Sciatic nerve (tissue), 2 donors: Measurements from ENCODE around the gene ALOX5AP. TPM values are rescaled to one million over a fixed set of nuclear protein-coding genes. Genes with fewer than 3 reads are reported as not detected.

Experiments used
- ATAC-seq: fragments of 200-7000 bp; cut with Tn5 transposase; one replicate; pipeline ENCODE4 v1.9.1; 2020; ENCODE audit warnings: mild to moderate bottlenecking, moderate library complexity
- DNase-seq: peaks from one replicate; pipeline ENCODE4 v3.0.0-alpha.2; 2020; ENCODE audit warnings: low spot score
- intact Hi-C: fragments of 100-400 bp; cut with DNase I; formaldehyde crosslinking; loops from one replicate; pipeline ENCODE4 v1.14.2; 2022
- total RNA-seq: library from RNA; stranded (reverse); fragmentation: NEBNext Ultra II Directional; extraction: Animal tissue kit (Norgen Biotek cat#: 25700); gene quantifications from one replicate; pipeline ENCODE4 v1.2.1, GENCODE V29; 2021
- donor health status: DM: no; HTN: no; CAD: no.
- donor health status: DM: no; HTN: no; CAD: no.

The ALOX5AP gene
- total RNA-seq, 1 donor from 2014 or later, result 21.8 TPM

GRCh38 chr13:30786648-30787047 is 51.3 kb downstream of the ALOX5AP start:
- DNase-seq, result no peak
- intact Hi-C loops, result no loop called here
- ATAC-seq, result no peak

DNA sequence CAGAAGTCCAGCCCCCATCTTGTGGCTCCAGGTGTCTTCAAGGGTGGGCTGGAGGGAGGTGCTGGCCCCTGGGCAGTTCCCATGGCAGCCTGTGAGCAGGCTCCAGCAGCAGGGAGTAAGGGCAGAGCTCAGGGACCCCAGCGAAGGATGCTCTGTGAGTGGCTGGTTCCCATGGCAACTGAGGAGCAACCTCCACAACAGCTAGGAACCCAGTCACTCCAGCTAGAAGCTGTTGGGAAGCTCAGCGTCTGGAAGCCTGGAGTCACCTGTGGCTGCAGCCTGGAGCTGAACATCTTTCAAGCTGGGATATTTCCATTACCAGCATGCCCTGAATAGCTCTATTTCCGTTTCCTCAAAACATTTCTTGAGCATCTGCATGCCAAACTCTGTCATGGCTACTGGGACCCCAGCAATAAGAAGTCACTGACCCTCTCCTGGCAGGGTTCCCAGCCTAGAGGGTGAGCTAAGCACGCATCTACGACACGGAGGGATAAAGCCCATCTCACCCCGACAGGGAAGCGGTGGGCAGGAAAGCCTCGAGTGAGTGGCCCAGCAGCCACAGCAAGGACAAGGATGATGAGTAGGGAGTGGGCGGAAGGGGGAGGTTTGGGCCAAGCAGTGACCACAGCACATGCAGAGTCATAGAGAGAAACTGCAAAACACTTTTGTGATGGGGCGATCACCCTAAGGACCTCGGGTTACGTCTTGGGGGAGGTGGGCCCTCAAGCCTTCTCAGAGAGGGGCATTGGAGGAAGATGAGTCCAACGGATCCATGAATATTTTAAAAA is 52.6 kb downstream of the ALOX5AP start:
- intact Hi-C loops, result no loop called here
- ATAC-seq, result no peak

DNA sequence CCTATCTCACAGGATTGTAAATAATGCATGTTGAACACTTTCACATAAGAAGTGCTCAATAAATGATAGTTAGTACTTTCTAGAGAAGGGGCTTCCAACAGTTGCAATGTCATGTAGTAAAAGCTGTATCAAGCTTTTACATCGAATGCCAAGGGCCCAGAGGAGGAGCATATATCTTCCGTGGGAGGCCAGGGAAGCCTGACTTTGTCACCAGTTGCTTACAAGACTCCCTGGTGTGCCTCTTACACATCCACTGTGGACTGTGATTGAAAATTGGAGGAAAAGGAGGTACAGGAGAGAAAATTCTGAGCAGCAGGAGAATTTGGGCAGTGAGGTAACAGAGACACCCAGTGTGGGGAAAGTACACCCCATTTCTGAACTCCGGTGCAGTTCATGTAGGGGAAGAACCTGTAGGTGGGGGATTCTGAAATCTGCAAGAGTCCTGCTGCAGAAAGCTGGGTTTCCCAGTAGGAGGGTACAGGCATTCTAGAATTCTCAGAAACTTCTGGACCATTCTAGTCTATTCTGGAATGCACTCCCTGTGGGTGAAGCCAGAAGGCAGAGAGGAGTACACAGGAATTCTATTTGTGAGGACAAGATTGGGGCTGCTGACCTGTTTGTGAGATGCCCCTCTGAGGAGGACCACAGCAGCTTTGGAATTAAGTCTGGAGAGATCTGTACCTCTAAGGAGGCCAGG is 54.0 kb downstream of the ALOX5AP start:
- ATAC-seq, result no peak
- no peak for DNase-seq
- intact Hi-C loops, result no loop called here

More for the DNA sequence above, 52.6 kb downstream of the ALOX5AP start:
- DNase-seq, result no peak

GRCh38 chr13:30790592-30790991 is 55.2 kb downstream of the ALOX5AP start:
- intact Hi-C loops, result loop anchor here (10.0 kb wide), 2 partner anchors 96 to 656 kb away; no protein-coding TSS in a partner anchor
- DNase-seq (no peak), ATAC-seq (no peak)

- peak; percentile 89 for ATAC-seq
- intact Hi-C loops, result loop anchor here (10.0 kb wide), 2 partner anchors 97 to 657 kb away; no protein-coding TSS in a partner anchor
- peak; percentile 78 for DNase-seq
Observed at GRCh38 chr13:30791354-30792001, 56.1 kb downstream of the ALOX5AP start.

- intact Hi-C loops, result loop anchor here (10.0 kb wide), 2 partner anchors 98 to 658 kb away; no protein-coding TSS in a partner anchor
- DNase-seq, result peak; percentile 88
- peak; percentile 93 for ATAC-seq
Observed at GRCh38 chr13:30792285-30793000, 57.1 kb downstream of the ALOX5AP start.

- intact Hi-C loops, result loop anchor here (10.0 kb wide), 2 partner anchors 101 to 661 kb away; no protein-coding TSS in a partner anchor
- no peak for DNase-seq
- ATAC-seq, result no peak
Observed at GRCh38 chr13:30796132-30796572, 60.8 kb downstream of the ALOX5AP start.

DNA sequence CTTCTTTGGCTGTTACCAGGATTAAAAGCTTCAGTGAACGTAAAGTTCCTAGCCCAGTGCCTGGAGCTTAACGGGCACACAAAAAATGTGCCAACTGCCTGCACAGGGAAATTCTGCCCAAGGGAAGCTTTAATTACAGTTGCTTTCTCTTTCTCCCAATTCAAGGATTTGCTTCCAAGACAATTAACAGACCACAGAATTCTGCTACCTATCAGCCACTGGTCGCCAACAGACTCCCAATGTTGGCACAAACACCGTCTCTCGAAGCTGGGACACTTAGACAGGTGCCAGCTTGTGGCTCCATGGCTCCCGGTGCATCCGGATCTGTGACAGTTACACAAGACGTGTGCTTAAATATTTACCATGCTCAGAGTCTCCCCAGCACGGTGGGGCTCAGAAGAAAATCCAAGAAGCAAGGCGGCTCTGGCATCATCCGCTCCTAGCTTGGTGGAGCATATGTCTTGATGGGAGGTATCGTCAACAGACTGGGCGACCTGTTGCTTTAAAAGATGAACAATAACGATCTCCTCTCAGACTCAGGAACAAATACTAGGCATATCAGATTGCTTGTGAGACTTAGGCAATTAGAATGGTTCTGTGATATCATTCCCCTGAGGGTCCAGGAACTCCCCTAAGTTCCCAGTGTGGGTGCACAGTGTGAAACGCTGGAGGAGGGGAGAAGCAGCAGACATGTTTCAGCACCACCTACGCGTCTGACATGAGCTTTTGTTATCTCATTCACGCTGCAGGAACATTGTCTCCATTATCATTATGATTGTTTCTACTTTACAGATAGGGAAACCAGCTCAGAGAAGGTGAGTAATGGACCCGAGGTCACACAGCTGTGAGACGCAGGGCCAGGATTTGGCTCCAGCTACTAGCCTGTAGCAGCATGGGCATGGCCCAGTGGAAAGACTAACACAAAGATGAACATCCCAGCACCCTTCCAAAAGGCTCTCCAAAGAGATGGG is 61.6 kb downstream of the ALOX5AP start:
- intact Hi-C loops, result loop anchor here (10.0 kb wide), 2 partner anchors 102 to 662 kb away; no protein-coding TSS in a partner anchor
- DNase-seq (no peak), ATAC-seq (no peak)

DNA sequence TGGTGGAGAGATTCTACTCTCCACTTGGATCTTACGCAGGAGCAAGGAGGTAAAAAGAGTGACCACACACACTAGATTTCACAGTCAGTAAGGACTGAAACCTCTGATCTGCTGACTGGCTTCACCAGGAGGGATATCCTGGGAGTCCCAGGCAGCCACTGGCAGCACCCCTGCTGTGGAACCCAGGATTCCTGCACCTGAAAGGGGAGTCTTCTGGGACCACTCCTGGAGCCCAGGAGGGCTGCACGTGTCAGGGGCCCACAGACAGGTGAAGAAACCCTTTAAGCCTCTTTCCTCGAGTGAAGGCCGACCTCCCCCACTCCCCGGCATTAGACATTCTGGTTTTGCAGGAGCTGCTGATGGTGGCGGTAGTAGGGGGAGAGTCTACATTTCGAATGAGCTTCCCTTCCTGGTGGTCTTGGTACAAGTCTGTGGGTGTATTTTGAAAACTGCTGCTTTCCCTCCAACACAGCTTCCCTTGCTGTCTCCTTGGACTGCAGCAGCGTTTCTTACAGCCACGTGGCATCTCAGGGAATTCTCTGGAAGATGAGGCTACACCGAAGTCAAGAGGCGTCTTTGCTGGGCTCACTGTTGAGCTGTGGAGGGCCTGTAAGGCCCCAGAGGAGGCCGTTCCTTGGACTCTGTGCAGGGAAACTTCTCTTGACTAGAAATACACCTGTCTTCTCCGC is 62.6 kb downstream of the ALOX5AP start:
- ATAC-seq (no peak), DNase-seq (no peak)
- intact Hi-C loops, result loop anchor here (10.0 kb wide), 2 partner anchors 103 to 663 kb away; no protein-coding TSS in a partner anchor

DNA sequence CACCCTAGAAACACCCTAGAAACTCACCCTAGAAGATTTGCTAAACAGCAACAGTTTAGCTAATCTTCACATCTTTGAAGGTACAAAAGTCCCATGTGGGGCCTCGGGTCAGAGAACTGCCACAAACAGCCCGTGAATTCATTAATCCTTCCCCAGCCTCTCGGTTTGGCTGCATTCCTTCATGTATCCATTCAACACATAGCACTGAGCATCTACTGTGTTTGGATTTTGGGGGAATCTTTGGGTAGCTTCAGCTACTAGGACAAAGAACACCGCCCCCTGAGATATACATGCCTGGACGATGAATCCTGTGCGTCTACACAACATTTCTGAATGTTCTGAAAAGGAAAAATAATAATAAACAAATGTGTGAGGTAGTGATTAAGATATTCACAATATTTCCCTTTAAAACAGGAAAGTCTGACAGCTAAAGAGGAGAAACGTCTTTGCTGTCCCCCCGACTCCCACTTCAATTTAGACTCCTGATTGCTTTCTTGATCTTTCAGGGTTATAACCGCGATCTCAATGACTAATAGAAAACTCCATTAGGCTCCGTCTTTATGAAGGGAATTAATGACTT is 63.5 kb downstream of the ALOX5AP start:
- intact Hi-C loops, result loop anchor here (10.0 kb wide), 2 partner anchors 104 to 664 kb away; no protein-coding TSS in a partner anchor
- DNase-seq (no peak), ATAC-seq (no peak)

GRCh38 chr13:30799356-30799824 is 64.0 kb downstream of the ALOX5AP start:
- no peak for DNase-seq

DNA sequence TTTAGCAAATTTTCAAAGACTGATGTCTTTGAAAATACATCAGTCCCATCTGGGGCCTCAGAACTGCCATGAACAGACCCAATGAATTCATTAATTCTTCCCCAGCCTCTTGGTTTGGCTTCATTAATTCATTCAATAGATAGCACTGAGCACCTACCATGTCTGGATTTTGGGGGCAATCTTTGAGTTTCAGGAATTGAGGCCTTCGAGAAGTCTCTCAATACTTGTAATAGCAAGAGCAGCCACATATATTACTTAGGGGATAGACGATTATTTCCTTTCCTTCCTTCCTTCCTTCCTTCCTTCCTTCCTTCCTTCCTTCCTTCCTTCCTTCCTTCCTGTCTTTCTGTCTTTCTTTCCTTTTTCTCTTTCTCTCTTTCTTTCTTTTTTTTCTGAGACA is 64.8 kb downstream of the ALOX5AP start:
- DNase-seq, result no peak
- ATAC-seq, result no peak
- intact Hi-C loops, result loop anchor here (10.0 kb wide), 1 partner anchor 65 kb away; no protein-coding TSS in a partner anchor

More at GRCh38 chr13:30799356-30799824, 64.0 kb downstream of the ALOX5AP start:
- no peak for ATAC-seq
- intact Hi-C loops, result loop anchor here (10.0 kb wide), 2 partner anchors 105 to 665 kb away; no protein-coding TSS in a partner anchor

- ATAC-seq (no peak), DNase-seq (no peak)
- intact Hi-C loops, result loop anchor here (10.0 kb wide), 1 partner anchor 62 kb away; no protein-coding TSS in a partner anchor
Observed at GRCh38 chr13:30802501-30802900, 67.2 kb downstream of the ALOX5AP start.

GRCh38 chr13:30802953-30803478 is 67.7 kb downstream of the ALOX5AP start:
- DNase-seq, result peak; percentile 94
- ATAC-seq, result peak; percentile 97
- intact Hi-C loops, result loop anchor here (10.0 kb wide), 1 partner anchor 62 kb away; no protein-coding TSS in a partner anchor

- ATAC-seq (no peak), DNase-seq (no peak)
- intact Hi-C loops, result loop anchor here (10.0 kb wide), 1 partner anchor 61 kb away; no protein-coding TSS in a partner anchor
Observed at GRCh38 chr13:30803749-30804148, 68.4 kb downstream of the ALOX5AP start.

GRCh38 chr13:30804474-30804873 is 69.1 kb downstream of the ALOX5AP start:
- ATAC-seq (no peak), DNase-seq (no peak)
- intact Hi-C loops, result loop anchor here (10.0 kb wide), 1 partner anchor 60 kb away; no protein-coding TSS in a partner anchor
